Activated CD8-positive, alpha-beta memory T cell treated with anti-CD3 and anti-CD28 coated beads, Interleukin-2, amount 50 U/mL, for 48 hours (primary cell): ENCODE measurements around the gene TEC.
A peak's percentile ranks its signal among the peaks of the same experiment; 100 is the strongest.

ENCODE experiments used
- DNase-seq: peaks from one replicate; pipeline ENCODE4 v3.0.0-alpha.2; 2020

TEC gene

GRCh38 chr4:48153791-48154550 lies 115.7 kb downstream of the TEC start:
- no peak for DNase-seq

- no peak for DNase-seq
These were observed 117.4 kb downstream of the TEC start for GRCh38 chr4:48152259-48152658.

- DNase-seq = no peak
These were observed 119.7 kb downstream of the TEC start for GRCh38 chr4:48149827-48150370.

GRCh38 chr4:48147621-48148020 lies 122.0 kb downstream of the TEC start:
- no peak for DNase-seq

GRCh38 chr4:48141048-48141447 lies 128.6 kb downstream of the TEC start:
- DNase-seq = no peak

- DNase-seq = no peak
These were observed 129.9 kb downstream of the TEC start for GRCh38 chr4:48139691-48140090.

GRCh38 chr4:48138936-48139335 lies 130.7 kb downstream of the TEC start:
- no peak for DNase-seq

- DNase-seq = no peak
These were observed 131.1 kb downstream of the TEC start for GRCh38 chr4:48138511-48138910.

GRCh38 chr4:48137846-48138245 lies 131.8 kb downstream of the TEC start:
- DNase-seq = no peak

- DNase-seq = no peak
These were observed 135.6 kb downstream of the TEC start, which contains the start of gene TXK for GRCh38 chr4:48134081-48134480. TXK (minus strand) TSS chr4:48134250; CDS start chr4:48134170, 80 bp downstream.

- no peak for DNase-seq
These were observed 136.0 kb downstream of the TEC start for GRCh38 chr4:48133669-48134068.

- DNase-seq = no peak
These were observed 137.9 kb downstream of the TEC start for GRCh38 chr4:48131736-48132135.

- DNase-seq = no peak
These were observed 139.5 kb downstream of the TEC start for GRCh38 chr4:48130100-48130499.

- DNase-seq = peak; percentile 80
These were observed 140.2 kb downstream of the TEC start for GRCh38 chr4:48129307-48130014.

- peak; percentile 85 for DNase-seq
These were observed 141.8 kb downstream of the TEC start for GRCh38 chr4:48127682-48128404.

- DNase-seq = no peak
These were observed 142.4 kb downstream of the TEC start for GRCh38 chr4:48127231-48127630.

- DNase-seq = no peak
These were observed 143.0 kb downstream of the TEC start for GRCh38 chr4:48126621-48127020.

- DNase-seq = no peak
These were observed 144.8 kb downstream of the TEC start for GRCh38 chr4:48124870-48125269.

- DNase-seq = no peak
These were observed 146.9 kb downstream of the TEC start for GRCh38 chr4:48122756-48123155.

- no peak for DNase-seq
These were observed 148.5 kb downstream of the TEC start for GRCh38 chr4:48121180-48121579.

- DNase-seq = no peak
These were observed 149.5 kb downstream of the TEC start for GRCh38 chr4:48120132-48120531.

- no peak for DNase-seq
These were observed 150.0 kb downstream of the TEC start for GRCh38 chr4:48119646-48120045.

- no peak for DNase-seq
These were observed 151.6 kb downstream of the TEC start for GRCh38 chr4:48118081-48118480.
